ENCODE results near the gene REG1A.

REG1A gene

DNA sequence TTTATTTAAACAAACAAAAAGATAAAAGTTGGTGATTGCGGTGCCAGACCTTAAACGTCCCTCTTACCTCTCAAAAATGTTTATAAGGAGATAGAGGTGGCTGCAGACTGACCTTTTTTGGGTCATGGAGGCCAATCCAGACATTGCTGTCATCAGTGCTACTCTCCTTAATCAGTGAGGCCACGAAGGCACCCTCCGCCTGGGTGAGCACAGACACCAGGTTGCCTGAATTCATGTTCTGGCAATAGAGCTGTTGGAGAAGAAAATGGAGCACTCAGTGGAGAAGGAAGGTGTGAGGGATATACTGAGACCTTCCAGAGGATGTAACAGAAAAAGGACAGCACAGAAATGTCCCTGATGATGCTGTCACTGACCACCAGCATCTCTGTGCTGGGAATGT lies 34.0 kb upstream of the REG1A start:
- no peak overlapping the region for H3K4me3 ChIP-seq (ENCODE audit: control insufficient read depth, low read depth, low read length)
- TF ChIP-seq, protein P1, sequence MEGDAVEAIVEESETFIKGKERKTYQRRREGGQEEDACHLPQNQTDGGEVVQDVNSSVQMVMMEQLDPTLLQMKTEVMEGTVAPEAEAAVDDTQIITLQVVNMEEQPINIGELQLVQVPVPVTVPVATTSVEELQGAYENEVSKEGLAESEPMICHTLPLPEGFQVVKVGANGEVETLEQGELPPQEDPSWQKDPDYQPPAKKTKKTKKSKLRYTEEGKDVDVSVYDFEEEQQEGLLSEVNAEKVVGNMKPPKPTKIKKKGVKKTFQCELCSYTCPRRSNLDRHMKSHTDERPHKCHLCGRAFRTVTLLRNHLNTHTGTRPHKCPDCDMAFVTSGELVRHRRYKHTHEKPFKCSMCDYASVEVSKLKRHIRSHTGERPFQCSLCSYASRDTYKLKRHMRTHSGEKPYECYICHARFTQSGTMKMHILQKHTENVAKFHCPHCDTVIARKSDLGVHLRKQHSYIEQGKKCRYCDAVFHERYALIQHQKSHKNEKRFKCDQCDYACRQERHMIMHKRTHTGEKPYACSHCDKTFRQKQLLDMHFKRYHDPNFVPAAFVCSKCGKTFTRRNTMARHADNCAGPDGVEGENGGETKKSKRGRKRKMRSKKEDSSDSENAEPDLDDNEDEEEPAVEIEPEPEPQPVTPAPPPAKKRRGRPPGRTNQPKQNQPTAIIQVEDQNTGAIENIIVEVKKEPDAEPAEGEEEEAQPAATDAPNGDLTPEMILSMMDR (IDR thresholded peaks at IDR 0.05; ENCODE audit: control insufficient read depth, insufficient read depth, low read depth, low read length, missing control alignments) = no peak

DNA sequence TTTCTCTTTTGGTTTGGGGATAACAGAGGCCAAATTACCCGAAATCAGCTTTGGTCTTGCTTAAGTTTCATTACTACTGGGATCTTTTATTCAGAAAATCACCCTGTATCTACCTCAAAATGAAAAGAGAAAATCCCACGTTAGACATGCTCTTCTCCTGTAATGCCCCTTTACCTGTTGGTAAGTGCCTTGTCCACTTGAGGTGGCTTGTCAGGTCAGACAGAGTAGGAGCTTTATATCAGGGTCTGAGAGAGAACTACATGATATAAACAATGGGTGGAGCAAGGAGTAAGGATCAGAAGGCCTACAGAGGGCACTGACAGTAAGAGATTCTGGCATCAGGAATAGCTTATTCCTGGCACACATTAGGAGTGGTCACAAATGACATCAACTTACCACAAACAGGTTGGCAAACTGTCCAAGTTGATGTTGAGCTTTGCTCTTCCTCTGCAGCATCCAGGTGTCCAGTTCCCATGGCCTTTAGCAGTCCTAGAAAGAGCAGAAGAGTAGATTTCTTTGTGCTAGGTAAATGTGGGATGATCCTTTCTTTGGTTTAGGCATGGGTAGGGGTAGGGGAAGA lies 32.4 kb upstream of the REG1A start, which contains the start of gene REG1B:
REG1B (minus strand) TSS at position 209 of the 580 bp plus-strand sequence. CDS start 381 bp downstream, outside the sequence.
- H3K4me3 ChIP-seq (ENCODE audit: control insufficient read depth, low read depth, low read length) = no peak within 1 kb of the TSS
- TF ChIP-seq, protein P1 (IDR thresholded peaks at IDR 0.05; ENCODE audit: control insufficient read depth, insufficient read depth, low read depth, low read length, missing control alignments) = no peak

More for the DNA sequence above, 34.0 kb upstream of the REG1A start:
- no peak for DNase-seq (ENCODE audit: low read depth)

DNA sequence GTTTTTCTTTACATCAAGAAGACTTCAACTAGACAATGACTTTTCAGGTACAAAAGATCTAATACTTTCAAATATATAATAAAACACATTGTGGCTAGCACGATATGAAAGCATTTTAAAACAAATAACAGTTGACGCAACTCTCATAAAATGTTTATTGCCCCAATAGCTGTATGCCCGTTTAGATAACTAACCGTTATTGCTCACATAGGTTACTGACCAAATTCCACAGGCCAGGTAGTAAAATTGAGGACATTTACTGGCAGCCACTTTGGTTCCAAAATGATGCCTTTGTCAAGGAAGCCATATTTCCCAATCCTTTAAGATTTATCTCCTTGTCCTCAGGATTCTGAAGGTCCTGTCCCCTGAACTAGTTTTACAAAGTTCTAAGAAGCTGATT lies 29.6 kb upstream of the REG1A start:
- TF ChIP-seq, protein P1 (IDR thresholded peaks at IDR 0.05; ENCODE audit: control insufficient read depth, insufficient read depth, low read depth, low read length, missing control alignments) = no peak
- DNase-seq (ENCODE audit: low read depth) = no peak
- H3K4me3 ChIP-seq (ENCODE audit: control insufficient read depth, low read depth, low read length) = no peak overlapping the region

More for the DNA sequence above, 32.4 kb upstream of the REG1A start, which contains the start of gene REG1B:
- no peak for DNase-seq (ENCODE audit: low read depth)

DNA sequence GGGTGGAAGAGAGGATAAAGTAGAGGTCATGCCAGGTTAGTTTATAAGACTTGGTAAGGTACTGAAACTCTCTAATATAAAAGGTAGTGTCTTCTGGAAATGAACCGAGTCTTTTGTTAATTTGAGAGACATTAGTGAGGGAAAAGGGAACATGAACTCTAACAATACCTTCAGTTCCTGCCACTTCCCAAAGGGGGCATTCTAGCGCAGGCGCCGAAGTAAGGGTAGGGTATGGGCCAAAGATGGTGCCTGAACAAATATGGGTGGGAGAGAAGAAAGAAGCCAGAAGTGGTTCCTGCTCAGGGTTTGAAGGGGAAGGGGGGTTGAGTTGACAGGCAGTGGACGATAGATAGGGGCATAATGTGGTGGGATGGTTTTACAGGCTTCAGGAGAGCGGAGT lies 22.4 kb upstream of the REG1A start:
- no peak overlapping the region for H3K4me3 ChIP-seq (ENCODE audit: control insufficient read depth, low read depth, low read length)
- DNase-seq (ENCODE audit: low read depth) = no peak
- TF ChIP-seq, protein P1 (IDR thresholded peaks at IDR 0.05; ENCODE audit: control insufficient read depth, insufficient read depth, low read depth, low read length, missing control alignments) = no peak

DNA sequence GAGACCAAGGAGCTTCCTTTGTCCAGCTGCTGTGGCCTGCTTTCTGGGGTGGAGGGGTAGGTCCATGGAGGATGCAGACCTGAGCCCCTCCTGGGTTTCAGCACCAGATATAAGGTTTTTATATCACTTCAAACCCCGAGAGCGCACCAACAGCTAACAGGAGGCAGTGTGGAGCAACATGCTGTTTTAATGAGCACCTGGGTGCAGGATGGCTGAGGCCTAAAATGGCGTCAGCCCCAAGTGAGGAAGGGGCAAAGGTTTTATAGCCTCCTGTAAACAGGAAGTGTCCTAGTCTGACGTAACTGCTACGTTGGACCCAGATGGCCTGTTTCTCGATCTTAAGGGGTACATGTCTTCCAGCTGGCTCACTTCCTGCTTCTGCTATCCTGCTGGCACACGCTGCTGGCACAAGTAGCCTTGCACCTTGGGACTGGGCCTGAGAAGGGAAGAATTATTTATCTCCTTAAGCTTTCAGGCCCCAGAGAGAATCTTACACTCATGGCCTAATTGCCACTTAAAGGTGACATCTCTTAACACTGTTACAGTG lies 21.1 kb upstream of the REG1A start:
- DNase-seq (ENCODE audit: low read depth) = no peak
- H3K4me3 ChIP-seq (ENCODE audit: control insufficient read depth, low read depth, low read length) = no peak overlapping the region
- TF ChIP-seq, protein P1 (IDR thresholded peaks at IDR 0.05; ENCODE audit: control insufficient read depth, insufficient read depth, low read depth, low read length, missing control alignments) = no peak

DNA sequence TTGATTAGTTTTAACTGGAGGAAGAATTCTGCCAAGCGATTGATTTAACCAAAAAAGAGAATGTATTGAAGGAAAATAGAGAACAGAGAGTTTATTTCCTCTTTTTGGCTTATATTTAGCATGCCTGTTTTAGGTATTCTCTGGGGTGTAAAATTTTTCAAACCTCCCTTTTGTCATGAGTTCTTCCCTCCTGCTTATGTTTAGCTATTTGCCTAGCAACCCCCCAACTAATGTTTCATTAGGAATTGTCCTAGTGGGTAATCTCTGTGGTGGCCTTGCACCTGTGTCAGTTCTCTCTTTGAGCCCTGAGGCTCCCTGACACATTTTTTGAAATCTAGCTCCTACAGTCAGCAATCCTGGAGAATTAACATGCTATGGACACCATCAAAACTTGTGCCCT lies 20.0 kb upstream of the REG1A start:
- H3K4me3 ChIP-seq (ENCODE audit: control insufficient read depth, low read depth, low read length) = no peak overlapping the region
- TF ChIP-seq, protein P1 (IDR thresholded peaks at IDR 0.05; ENCODE audit: control insufficient read depth, insufficient read depth, low read depth, low read length, missing control alignments) = no peak
- no peak for DNase-seq (ENCODE audit: low read depth)

Measured in AG09309 (cell line).